HCEC 1CT (cell line): Measurements from ENCODE around the gene MATCAP1.
A peak's percentile ranks its signal among the peaks of the same experiment; 100 is the strongest.

ENCODE experiments used
- DNase-seq: peaks from one replicate; pipeline ENCODE4 v3.0.0-alpha.2; 2017

MATCAP1 gene

DNA sequence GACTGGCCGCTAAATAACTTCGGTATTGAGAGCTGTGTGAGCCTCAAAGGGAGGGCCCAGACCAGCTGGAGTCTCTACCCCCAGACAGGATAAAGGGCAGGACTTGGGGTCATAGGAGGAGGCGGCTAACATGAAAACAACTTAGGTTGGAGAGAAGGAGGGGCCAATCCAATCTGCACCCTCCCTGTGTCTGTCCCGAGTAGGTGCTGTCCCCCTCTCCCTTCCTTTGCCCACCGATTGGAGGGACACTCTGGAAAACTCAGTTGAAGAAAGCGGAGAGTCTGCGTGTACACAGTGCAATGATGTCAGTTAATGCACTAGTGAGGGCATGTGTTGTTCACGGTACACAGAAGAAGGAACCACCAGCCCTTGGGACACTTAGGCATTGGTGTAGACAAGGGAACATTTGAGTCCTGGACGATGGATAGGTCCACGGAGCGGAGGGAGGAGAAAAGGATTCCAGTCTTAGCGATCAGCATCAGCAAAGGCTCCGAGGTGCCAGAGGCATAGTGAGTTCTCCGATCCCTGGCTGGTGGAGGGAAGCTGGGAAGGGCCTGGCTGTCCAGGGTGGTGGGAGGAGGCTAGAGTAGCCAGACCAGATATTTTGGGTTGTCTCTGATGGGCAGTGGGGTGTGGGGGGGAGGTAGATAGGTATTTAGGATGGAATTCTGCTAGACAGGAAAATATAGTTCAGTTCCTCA lies 12.7 kb downstream of the MATCAP1 start:
- no peak for DNase-seq

DNA sequence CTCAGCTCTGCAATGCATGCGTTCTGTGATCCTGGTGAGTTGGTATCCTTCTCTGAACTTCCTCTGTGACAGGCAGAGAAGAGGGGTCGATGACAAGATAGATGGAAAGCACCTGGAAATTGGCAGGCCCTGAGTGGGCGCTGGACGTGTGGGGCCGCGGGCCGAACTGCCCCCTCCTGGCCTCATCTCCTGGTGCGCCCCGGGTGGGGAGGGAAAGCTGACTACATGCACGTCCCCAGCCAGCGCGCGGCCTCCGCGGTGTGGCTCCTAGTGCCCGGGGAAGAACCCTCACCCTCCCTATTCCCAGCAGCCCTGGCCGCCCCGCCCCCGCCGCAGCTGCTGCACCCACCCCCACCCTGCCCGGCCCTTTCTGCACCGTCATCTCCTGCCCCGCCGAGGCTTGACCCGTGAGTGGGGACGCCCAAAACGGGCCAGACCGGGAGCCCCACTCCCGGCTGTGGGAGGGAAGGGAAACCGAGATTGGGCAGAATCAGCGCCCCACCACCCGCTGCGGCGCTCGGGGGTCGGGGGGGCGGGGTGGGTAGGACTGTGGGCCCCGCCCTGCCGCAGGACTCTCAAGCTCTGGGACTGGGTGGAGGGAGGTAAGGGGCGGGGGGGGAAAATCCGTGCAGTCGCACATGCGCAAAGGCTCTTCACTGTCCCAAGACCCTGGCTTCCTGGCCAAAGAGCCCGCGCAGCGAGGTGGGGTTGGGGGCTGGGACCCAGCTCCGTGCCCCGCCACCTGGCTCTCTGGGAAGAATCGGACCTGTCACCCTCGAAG lies 13.4 kb downstream of the MATCAP1 start, which contains the start of gene NOL3:
Gene NOL3, plus strand, starts transcription at position 371 of the 781 bp plus-strand sequence.
- peak; percentile 83 for DNase-seq

DNA sequence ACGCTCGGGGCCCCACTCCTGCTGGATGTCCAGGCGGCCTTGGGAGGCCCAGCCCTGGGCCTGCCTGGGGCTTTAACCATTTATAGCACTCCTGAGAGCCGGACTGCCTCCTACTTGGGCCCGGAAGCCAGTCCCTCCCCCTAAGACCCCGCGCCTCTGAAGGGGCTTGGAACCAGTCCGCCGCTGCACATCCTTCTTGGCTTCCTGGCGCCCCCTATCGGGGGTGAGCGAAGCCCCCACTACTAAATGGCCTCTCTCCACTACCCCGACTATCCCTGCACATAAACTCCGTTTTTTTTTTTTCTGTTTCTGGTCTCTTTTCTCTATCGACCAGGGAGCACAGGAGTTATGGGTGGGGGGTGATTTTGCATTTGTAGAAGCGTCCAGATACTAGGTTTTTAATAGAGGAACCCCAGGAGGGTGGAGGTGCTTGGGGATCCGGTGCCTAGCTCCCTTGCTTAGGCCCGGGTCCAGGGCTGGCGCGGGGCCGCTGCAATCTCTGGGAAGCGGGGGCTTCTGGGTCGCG lies 14.1 kb downstream of the MATCAP1 start:
- DNase-seq, result no peak

DNA sequence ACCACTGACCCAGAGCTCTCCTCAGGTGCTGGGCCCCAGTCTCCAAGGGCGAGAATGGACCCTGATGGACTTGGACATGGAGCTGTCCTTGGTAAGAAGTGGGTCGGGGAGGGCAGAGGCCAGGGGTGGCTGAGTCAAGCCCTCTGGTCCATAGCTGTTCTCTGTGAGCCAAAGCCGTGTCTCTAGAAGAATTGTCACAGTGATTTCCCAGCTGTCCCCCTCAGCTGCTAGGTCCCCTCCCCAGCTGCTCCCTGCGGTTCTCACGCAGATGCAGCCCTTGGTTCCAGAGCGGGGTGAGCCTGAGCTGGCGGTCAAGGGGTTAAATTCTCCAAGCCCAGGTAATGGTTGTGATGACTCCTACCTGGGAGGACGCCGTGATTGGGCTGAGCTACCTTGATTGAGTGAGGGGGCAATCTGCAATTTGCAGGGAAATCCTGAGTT lies 14.7 kb downstream of the MATCAP1 start:
- DNase-seq, result no peak

DNA sequence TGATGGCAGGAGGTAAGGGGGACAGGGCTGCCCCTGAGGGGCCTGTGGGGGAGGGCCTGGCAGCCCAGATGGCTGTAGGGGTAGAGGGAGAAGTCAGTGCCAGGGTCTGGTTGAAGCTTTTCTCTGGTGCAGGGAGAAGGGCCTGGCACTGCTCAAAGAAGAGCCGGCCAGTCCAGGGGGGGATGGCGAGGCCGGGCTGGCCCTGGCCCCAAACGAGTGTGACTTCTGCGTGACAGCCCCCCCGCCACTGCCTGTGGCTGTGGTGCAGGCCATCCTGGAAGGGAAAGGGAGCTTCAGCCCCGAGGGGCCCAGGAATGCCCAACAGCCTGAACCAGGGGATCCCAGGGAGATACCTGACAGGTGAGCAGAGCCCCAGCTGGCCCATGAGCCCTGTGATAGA lies 16.2 kb downstream of the MATCAP1 start:
- no peak for DNase-seq

DNA sequence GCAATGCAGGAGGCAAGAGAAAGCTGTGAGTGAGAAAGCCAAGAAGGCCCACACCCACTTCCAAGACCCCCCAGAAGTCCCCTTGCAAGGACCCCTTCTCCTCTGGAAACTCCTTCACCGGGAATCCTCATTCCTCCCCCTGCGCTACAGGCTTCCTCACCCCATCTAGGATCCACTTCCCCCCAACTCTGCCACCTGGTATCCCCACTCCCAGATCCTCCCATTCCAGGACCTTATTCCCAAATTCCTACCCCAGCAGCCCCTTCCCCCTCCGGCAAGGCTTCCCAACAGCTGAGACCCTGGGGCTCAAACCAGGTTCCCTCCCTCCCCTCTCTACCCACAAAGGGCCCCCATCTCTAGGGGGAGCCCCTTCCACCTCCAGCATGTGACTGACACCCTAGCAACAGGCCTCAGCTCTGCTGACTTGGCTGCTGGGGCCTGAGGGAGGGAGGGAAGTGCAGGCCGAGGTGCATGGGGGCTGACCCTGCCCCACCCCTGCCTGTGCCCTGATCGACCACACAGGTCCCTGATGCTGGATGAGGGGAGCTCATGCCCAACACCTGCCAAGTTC lies 17.1 kb downstream of the MATCAP1 start:
- no peak for DNase-seq

DNA sequence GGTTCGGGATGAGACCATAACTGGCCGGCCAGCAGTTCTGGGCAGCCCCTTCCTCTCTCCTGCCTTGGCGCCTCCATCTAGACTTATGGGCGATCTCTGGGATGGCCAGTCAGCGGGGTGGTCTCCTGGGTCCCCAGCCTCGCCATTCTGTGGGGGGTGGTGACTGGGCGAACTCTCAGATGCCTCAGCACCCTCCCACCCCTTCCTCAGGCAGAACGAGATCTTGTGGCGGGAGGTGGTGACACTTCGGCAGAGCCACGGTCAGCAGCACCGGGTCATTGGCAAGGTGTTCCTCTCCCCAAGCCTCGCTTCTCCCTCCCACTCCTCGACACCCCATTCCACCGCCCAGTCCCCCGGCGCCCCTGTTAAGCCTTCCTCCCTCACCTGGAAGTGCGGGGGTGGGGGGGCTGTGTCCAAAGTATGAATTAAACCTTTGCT lies 17.6 kb downstream of the MATCAP1 start:
- no peak for DNase-seq

DNA sequence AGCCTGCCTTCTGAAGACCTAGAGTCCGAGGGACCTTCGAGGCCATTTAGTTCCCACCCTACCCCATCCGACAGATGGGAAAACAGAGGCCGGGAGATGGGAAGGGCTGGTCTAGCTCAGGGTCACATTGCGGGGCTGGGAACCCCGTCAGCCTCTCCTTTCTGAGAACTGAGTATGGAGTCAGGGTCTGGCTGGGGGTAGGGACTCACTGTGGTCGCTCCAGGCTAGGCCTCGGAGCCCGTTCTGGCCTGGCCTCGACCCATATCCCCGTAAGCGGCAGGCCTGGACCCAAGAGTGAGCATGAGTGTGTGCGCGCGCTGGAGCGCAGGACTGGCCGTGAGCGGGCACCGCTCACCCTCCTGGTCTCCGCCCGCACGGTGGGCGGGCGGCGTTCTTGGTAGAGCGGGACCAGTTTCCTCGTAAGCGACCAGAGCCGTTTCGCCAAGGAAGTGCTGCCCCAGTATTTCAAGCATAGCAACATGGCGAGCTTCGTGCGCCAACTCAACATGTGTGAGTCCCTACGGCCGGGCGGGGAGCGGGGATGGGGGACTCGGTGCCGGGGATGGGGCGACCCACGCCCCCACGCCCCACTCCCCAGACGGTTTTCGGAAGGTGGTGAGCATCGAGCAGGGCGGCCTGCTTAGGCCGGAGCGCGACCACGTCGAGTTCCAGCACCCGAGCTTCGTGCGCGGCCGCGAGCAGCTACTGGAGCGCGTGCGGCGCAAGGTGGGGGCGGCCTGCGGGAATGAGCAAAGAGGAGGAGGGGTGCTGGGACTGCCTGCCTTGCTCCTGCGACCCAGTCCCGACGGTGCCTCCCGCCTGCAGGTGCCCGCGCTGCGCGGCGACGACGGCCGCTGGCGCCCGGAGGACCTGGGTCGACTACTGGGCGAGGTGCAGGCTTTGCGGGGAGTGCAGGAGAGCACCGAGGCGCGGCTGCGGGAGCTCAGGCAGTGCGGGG lies 18.4 kb downstream of the MATCAP1 start:
- DNase-seq, result no peak

DNA sequence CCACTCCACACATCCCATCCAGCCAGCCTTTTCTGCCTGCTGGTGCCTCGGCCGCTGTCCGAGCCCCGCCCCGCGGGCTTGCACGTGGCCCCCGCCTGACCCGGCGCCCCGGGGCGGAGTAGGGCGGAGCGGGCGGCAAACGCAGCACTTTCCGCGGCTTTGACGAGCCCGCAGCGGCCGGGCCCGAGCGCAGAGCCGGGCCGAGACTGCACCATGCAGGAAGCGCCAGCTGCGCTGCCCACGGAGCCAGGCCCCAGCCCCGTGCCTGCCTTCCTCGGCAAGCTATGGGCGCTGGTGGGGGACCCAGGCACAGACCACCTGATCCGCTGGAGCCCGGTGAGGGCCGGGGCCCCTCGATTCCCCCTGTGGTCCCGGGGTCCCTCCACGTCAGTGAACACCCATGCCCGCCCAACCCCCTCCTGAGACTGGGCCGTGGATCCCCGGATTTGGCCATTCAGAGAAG lies 19.1 kb downstream of the MATCAP1 start, which contains the start of gene HSF4:
Gene HSF4, plus strand, starts transcription at position 147 of the 463 bp plus-strand sequence. Its CDS starts 67 bp downstream, at position 214.
- peak; percentile 34 for DNase-seq

DNA sequence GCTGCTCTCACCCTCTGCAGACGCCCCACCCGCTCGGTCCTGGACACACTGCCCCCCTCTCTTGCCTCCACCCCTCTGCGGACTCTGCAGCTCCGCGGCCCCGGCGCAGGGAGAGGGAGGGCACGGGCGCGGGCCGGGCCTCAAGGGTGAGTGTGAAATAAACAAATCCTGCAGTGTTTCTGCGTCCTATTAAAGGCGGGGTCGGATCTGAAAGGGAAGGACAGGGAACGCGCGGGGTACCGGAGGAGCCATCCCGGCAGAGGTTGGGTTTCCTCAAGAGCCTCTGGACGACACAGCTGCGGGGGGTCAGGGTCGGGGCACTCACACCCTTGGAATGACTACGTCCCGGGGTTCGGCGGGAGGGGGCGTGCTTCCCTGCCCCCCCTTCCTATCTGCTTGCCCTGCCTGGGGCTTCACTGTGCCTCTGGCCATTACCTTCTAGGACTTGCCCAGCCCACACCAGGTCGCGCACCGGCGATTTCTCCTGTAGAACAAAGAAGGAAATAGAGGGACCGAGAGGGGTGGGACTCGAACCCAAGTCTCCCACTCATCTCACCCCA lies 19.7 kb downstream of the MATCAP1 start:
- DNase-seq, result peak; percentile 52

DNA sequence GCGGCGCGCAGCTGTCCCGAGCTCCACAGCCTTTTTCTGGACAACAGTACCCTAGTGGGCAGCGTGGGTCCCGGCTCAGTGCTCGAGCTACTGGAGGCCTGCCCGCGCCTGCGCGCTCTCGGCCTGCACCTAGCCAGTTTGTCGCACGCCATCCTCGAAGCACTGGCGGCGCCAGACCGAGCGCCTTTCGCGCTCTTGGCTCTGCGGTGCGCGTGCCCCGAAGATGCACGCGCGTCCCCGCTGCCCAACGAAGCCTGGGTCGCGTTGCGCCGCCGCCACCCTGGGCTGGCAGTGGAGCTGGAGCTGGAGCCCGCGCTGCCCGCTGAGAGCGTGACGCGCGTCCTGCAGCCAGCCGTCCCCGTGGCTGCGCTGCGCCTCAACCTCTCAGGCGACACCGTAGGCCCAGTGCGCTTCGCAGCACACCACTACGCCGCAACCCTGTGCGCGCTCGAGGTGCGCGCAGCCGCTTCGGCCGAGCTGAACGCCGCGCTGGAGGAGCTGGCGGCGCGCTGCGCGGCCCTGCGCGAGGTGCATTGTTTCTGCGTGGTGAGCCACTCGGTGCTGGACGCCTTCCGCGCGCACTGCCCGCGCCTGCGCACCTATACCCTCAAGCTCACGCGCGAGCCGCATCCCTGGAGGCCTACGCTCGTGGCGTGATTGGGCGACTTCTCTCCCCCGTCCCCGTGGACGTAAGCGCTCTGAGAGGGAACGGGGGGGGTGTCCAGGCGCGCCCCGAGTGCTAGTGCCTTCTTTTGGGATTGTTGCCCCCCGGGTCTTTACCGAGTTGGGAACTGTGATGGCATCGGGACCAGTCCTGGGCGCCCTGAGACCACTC lies 20.4 kb downstream of the MATCAP1 start:
- DNase-seq, result no peak

DNA sequence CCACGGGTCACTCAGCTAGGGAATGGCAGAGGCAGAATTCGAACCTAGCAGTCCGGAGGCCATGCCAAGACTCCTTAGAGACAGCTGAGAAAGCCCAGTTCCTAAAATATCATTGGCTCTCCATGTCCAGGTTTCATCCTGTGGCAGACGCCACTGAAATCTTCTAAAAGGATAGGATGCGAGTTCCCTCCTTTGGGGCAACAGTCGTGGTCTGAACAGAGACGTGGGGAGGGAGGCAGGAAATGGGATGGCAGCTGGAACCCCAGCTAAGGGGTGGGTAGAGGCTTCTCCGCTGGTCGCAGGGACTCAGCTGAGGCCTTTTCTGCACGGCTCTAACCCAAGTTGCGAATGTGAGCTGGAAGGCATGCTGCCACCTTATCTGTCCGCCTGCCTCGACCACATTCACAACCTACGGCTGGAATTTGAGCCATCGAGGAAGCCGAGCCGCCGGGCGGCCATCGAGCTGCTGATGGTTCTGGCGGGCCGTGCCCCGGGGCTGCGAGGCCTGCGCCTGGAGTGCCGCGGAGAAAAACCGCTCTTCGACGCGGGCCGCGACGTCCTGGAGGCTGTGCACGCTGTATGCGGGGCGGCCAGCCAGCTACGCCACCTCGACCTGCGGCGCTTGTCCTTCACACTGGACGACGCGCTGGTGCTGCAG lies 21.1 kb downstream of the MATCAP1 start:
- DNase-seq, result no peak

DNA sequence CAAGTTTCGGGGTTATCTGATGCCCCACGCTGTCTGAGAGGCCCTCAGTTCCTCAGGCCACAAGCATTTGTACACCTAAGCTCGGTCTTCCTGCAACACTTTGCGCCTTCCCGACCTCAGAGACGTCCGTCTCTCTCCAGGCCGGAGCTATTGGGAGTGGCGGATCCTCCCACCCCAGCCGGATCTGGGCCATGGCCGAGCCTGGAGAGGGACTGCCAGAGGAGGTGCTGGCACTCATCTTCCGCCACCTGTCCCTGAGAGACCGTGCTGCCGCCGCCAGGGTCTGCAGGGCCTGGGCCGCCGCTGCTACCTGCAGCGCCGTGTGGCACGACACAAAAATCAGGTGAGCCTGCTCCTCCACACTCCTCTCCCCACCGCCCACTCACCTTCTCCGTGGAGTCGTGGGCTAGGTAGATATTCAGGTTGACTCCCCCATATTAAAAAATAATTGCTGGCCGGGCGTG lies 22.1 kb downstream of the MATCAP1 start:
- DNase-seq, result no peak

DNA sequence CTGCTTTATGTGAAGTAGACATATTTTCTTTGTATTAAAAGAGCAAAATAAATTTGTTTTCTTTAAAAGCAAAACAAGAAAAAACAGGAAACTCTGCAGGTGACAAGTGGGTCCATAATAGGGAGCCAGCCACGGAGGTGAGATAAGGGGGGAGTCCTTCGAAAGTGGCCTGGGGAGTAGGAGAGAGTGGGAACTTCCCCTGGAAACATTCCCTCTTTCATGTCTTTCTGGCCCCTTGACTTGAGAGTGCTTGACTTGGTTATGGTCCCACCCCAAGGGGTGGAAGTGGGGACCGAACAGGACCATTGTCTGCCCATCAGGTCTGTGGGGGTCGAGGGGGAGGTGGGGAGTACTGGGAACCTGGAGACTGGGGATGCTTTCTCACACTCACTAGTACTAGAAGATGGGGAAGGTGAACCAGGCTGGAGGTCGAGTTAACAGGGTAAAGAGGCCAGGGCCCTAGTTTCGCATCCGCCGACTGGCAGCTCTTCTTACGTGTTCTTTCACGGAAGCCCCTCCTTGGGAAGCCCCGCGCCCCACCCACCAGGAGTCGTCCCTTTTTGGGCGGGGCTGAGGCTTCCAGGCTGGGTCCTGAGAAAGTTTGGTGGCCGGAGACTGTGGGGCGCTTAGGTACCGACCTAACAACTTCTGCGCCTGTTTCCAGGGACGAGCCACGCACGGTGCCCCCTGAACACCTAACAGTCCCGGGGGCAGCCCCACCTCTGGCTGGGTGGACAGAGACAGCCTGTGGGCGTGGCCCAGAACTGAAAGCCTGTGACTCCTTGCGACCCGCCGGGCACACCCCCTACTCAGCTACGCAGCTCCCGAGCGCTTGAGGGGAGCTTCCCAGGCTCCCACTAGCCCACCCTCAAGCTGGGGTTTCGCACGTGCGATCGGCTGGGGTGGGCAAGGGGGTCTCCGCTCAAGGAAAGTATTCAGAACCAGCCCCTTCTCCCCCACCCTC lies 24.8 kb downstream of the MATCAP1 start:
- no peak for DNase-seq

DNA sequence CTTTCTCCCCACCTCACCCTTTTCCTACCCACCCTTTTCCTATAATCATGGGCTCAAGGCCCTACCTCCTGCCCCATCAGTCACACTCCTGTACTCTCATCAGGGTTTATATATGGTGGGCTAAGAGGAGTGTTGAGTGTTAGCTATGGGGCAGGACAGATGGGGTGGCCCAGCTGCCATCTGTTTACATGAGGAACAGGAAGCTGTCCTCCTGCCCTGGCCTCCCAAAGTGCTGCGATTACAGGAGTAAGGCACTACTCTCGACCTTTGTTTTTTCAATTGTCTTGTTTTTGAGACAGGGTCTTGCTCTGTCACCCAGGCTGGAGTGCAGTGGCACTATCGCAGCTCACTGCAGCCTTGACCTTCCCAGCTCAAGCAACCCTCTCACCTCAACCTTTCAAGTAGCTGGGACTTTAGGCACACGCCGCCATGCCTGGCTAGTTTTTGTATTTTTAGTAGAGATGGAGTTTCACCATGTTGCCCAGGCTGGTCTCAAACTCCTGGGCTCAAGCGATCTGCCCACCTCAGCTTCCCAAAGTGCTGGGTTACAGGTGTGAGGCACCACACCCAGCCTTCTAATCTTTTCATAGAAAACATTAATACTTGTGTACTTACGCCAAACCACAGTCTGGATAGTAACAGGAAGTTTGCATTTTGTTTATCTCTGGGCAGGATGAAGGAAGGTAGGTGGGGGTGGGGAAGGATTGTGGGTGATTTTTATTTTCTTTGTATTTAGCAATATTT lies 25.7 kb downstream of the MATCAP1 start:
- DNase-seq, result no peak

DNA sequence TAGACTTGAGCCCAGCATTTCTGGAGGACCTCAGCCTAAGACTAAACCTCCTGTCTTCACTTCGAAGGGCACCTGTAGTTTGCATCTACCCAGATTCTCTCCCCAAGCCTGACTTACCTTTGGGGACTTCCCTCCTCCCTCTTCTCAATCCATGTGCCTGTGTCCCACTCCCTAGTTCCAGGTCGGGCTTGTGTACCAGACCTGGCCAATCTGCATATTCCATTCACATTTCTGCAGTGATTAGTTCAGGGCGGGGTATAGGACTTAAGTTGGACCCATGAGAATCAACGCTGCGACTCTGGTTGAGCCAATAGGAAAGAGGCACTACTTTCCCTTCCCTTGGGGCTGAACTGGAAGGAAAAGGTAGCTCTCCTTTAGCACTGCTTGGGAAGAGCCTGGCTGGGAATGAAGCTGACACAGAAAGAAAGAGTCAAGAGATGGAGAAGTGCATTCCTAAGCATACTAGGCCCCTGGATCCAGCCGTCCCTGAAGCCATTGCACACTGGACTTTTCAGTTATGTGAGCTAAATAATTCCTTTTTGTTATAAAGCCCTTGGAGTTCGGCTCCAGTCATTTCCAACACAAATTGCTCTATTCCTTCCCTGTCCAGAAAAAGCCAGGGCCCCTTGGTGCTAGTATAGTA lies 26.5 kb downstream of the MATCAP1 start:
- no peak for DNase-seq

DNA sequence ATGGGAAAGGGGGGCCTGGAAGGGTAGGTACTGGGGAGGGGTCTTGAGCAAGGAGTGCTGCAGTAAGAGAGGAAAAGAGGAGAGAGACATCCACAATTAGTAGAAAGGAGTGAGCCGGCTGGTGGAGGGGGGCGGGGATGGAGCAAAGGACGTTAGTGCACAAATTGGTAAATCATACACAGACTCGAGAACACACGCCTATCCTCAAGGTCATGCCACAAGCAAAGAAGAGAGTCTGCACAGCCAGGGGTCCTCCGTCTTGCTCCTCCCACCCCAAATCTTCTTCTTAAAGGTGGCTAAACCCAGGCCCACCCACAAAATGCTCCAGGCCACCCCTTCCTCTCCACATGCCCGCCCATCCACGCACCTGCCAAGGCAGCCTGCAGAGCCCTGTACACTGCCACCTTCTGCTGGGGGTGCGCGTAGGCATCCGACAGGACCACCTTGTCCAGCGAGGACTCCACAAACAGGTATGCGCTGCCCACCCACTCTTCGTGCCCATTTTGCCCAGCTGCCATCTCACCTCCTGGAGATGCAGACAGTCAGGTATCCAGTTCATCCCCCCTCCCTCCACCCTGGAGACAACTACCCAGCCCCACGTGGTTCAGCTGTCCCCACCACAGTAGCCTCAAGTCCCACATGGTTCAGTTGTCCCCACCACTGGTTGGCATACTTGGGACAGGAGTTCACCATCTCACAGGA lies 27.5 kb downstream of the MATCAP1 start:
- no peak for DNase-seq
